Endothelial cell of umbilical vein (primary cell): Measurements from ENCODE around the gene CLDN1. TPM values are rescaled to one million over a fixed set of nuclear protein-coding genes. Genes with fewer than 3 reads are reported as not detected.

Source experiments
- BruUV-seq: library from RNA; stranded (reverse); fragments of 400-500 nt; replicated peaks from 2 replicates; lab custom pipeline; 2021; lab: Mats Ljungman, UMichigan
- CTCF ChIA-PET: fragments of 300-600, 350-600 bp; sonication (Branson Sonifier 250); formaldehyde crosslinking; loops from one replicate; lab custom pipeline; 2021; ENCODE audit warnings: antibody characterized with exemption, inconsistent platforms; lab: Charles Lee
- POLR2A ChIA-PET: fragments of 300-600, 350-600 bp; sonication (Branson Sonifier 250); formaldehyde crosslinking; loops from one replicate; lab custom pipeline; 2021; ENCODE audit warnings: antibody characterized with exemption, inconsistent platforms; lab: Charles Lee
- DNase-seq: peaks from one replicate; pipeline ENCODE4 v3.0.0-alpha.2; 2011; ENCODE audit warnings: low read depth, low spot score
- FAIRE-seq: peaks from 2 replicates; lab custom pipeline; 2011; peaks lifted over from hg19 to GRCh38; lab: Jason Lieb, UNC
- H2AFZ ChIP-seq: 2 replicates; pipeline ENCODE4 v1.6.0; 2012; ENCODE audit warnings: low read depth, low read length, control low read depth, inconsistent platforms
- H3K27ac ChIP-seq: 2 replicates; pipeline ENCODE4 v1.5.1; 2011; ENCODE audit warnings: low read depth, mild to moderate bottlenecking, control low read depth, low read length, moderate library complexity; ENCODE audit not compliant: insufficient read depth
- H3K27me3 ChIP-seq, 2 experiments: 2 replicates each; pipeline versions ENCODE4 v1.6.0 to v1.6.1; 2011; ENCODE audit warnings: low read length in 2 of 2, mixed read lengths in 1 of 2; ENCODE audit not compliant: control insufficient read depth in 2 of 2, insufficient read depth in 2 of 2
- H3K36me3 ChIP-seq, 2 experiments: 2 replicates in 1 of 2; 3 replicates in 1 of 2; pipeline ENCODE4 v1.5.1; 2011; ENCODE audit warnings: low read length in 2 of 2, mild to moderate bottlenecking in 1 of 2, moderate library complexity in 1 of 2; ENCODE audit not compliant: control insufficient read depth in 2 of 2, insufficient read depth in 2 of 2; ENCODE audit errors: extremely low read depth in 1 of 2
- H3K4me1 ChIP-seq: 3 replicates; pipeline ENCODE4 v1.5.1; 2011; ENCODE audit warnings: mild to moderate bottlenecking, low read length; ENCODE audit not compliant: control insufficient read depth, insufficient read depth; ENCODE audit errors: extremely low read depth
- H3K4me2 ChIP-seq: 2 replicates; pipeline ENCODE4 v1.6.1; 2011; ENCODE audit warnings: low read length, control low read depth, mixed read lengths; ENCODE audit not compliant: insufficient read depth
- H3K4me3 ChIP-seq, 3 experiments: fragments of 200-600 bp in 1 of 3; sonication (generic), shearing (Covaris generic) in 1 of 3; replicated peaks in 1 of 3; 2 replicates each; pipeline ENCODE4 v1.5.1; 2011 to 2016; ENCODE audit warnings: control low read depth in 3 of 3, low read length in 3 of 3, mild to moderate bottlenecking in 2 of 3, inconsistent platforms in 1 of 3, low read depth in 1 of 3, moderate library complexity in 1 of 3; ENCODE audit not compliant: insufficient read depth in 1 of 3
- H3K79me2 ChIP-seq: 2 replicates; pipeline ENCODE4 v1.6.0; 2012; ENCODE audit warnings: low read length, inconsistent platforms; ENCODE audit not compliant: control insufficient read depth, insufficient read depth
- H3K9ac ChIP-seq: replicated peaks from 2 replicates; pipeline ENCODE3; 2011; ENCODE audit warnings: low read length, control low read depth; ENCODE audit not compliant: insufficient read depth; ENCODE audit errors: extremely low read depth
- H3K9me1 ChIP-seq: replicated peaks from 3 replicates; pipeline ENCODE4 v1.6.0; 2011; ENCODE audit warnings: mild to moderate bottlenecking, low read length; ENCODE audit not compliant: control insufficient read depth, insufficient read depth; ENCODE audit errors: extremely low read depth
- H3K9me3 ChIP-seq: replicated peaks from 2 replicates; pipeline ENCODE4 v1.5.1; 2012; ENCODE audit warnings: low read length, inconsistent platforms; ENCODE audit not compliant: control insufficient read depth, insufficient read depth
- H4K20me1 ChIP-seq: replicated peaks from 2 replicates; pipeline ENCODE3; 2011; ENCODE audit warnings: mild to moderate bottlenecking, low read length; ENCODE audit not compliant: control insufficient read depth, insufficient read depth; ENCODE audit errors: extremely low read depth
- CTCF ChIP-seq, 2 donors: IDR thresholded peaks; 1 replicate in 1 of 2; 2 replicates in 1 of 2; pipeline ENCODE4 v1.5.1; 2011; ENCODE audit warnings: low read length in 2 of 2, mild to moderate bottlenecking in 2 of 2, moderate library complexity in 2 of 2, control low read depth in 1 of 2, inconsistent platforms in 1 of 2, low read depth in 1 of 2; ENCODE audit not compliant: insufficient read depth in 1 of 2; ENCODE audit errors: extremely low read depth in 1 of 2
- EZH2 ChIP-seq: IDR thresholded peaks from 2 replicates; pipeline ENCODE4 v1.6.1; 2012; ENCODE audit warnings: borderline replicate concordance, low read depth, mild to moderate bottlenecking, moderate library complexity, low read length, inconsistent platforms; ENCODE audit not compliant: severe bottlenecking
- FOS ChIP-seq: IDR thresholded peaks from 2 replicates; pipeline ENCODE4 v1.6.1; 2011; ENCODE audit warnings: mild to moderate bottlenecking, low read length, moderate library complexity, borderline replicate concordance; ENCODE audit not compliant: insufficient read depth
- GATA2 ChIP-seq: IDR thresholded peaks from 2 replicates; pipeline ENCODE4 v1.7.0; 2011; ENCODE audit warnings: low read depth, mild to moderate bottlenecking, moderate library complexity, mixed read lengths, low read length; ENCODE audit not compliant: insufficient read length, insufficient read depth
- JUN ChIP-seq: IDR thresholded peaks from 2 replicates; pipeline ENCODE4 v1.6.1; 2011; ENCODE audit warnings: borderline replicate concordance, low read depth; ENCODE audit not compliant: insufficient read length, insufficient read depth
- MAX ChIP-seq: IDR thresholded peaks from 2 replicates; pipeline ENCODE4 v1.6.1; 2011; ENCODE audit not compliant: insufficient read depth, insufficient read length
- MYC ChIP-seq: IDR thresholded peaks from one replicate; pipeline ENCODE4 v1.6.1; 2011; ENCODE audit warnings: mild to moderate bottlenecking, low read depth, low read length
- POLR2A ChIP-seq: IDR thresholded peaks from 2 replicates; pipeline ENCODE4 v1.6.1; 2012; ENCODE audit warnings: low read depth, mild to moderate bottlenecking, control low read depth, low read length
- POLR2AphosphoS5 ChIP-seq: IDR thresholded peaks from 2 replicates; pipeline ENCODE4 v1.6.1; 2012; ENCODE audit warnings: low read depth, mild to moderate bottlenecking, control low read depth, low read length, moderate library complexity; ENCODE audit not compliant: insufficient read depth
- dilution Hi-C: fragments of 300-500 bp; cut with MboI; formaldehyde crosslinking; loops from one replicate; pipeline ENCODE4 v1.15.0; 2019; ENCODE audit warnings: low sequenced_read_pairs; ENCODE audit not compliant: extremely low pct_ligation_motif_present
- intact Hi-C: fragments of 100-400 bp; cut with micrococcal nuclease; formaldehyde crosslinking; loops from one replicate; pipeline ENCODE4 v1.10.0; 2022
- polyA plus RNA-seq, 4 experiments: library from polyadenylated mRNA; depleted of rRNA in 3 of 4; stranded (reverse) in 3 of 4; unstranded in 1 of 4; fragments of >200 nt; gene quantifications; 2 replicates each; pipeline versions ENCODE4 v1.2.1 to v1.2.3, GENCODE V29; 2011 to 2012; ENCODE audit warnings: missing spikeins in 1 of 4
- total RNA-seq: library from RNA; stranded (reverse); gene quantifications from 2 replicates; pipeline ENCODE4 v1.2.3, GENCODE V29; 2021

Gene CLDN1
- total and polyA plus RNA-seq, 2 donors (not counting 3 experiments of a cell fraction or from before 2014, with no cell fraction given), result 0.27 to 0.32 TPM

DNA sequence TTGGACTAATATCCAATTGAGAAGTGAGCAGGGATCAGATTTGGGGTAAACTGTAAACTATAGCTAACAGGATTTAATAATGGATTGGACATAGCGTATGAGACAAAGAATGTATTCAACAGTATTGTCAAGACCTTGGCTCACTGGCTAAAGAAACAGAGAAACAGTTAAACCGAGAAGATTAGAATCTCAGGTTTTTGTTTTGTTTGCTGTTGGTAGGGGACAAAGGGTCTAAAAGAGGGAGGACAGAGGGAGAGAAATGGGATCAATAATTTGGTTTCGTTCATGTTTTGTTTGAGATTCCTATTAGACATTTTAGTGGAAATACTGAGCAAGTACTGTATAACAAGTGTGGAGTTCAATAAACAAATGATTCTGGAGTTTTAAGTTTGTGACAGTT, 28.6 kb downstream of the CLDN1 start:
- Histone ChIP-seq H3K4me2 (no peak overlapping the region), H3K4me1 (no peaks in the 10 kb centered on the region), H4K20me1 (no peaks in the 10 kb centered on the region), H3K27ac (no peak overlapping the region), H2AFZ (no peak overlapping the region), H3K4me3 (no peak overlapping the region), H3K27me3 (peaks cover 0 to 2% of the 10 kb centered on the region in 2 experiments), H3K36me3 (no peaks in the 10 kb centered on the region), H3K9me3 (no peaks in the 10 kb centered on the region), H3K9ac (no peak overlapping the region), H3K79me2 (no peaks in the 10 kb centered on the region), H3K9me1 (no peaks in the 10 kb centered on the region)
- dilution Hi-C loops (no loop called here), intact Hi-C loops (no loop called here)
- TF ChIP-seq CTCF (IDR thresholded peaks at IDR 0.05; ENCODE audit: extremely low read depth in 1 of 2, insufficient read depth in 1 of 2, low read depth in 1 of 2, low read length in 2 of 2), result no peak
- no peak for TF ChIP-seq FOS
- no peak for TF ChIP-seq GATA2
- TF ChIP-seq POLR2A, result no peak
- TF ChIP-seq MAX, result no peak
- TF ChIP-seq POLR2AphosphoS5, result no peak
- TF ChIP-seq MYC, result no peak
- TF ChIP-seq JUN, result no peak
- TF ChIP-seq EZH2, result no peak
- FAIRE-seq (no peak), DNase-seq (no peak)
- ChIA-PET POLR2A (no interaction called here), CTCF (no interaction called here)
- no TSS peak for BruUV-seq
